ENCODE results near the gene TENT5A. TPM values are rescaled to one million over a fixed set of nuclear protein-coding genes. Genes with fewer than 3 reads are reported as not detected.

The TENT5A gene
- total RNA-seq, 1 experiment from 2014 or later: 1.7 TPM

GRCh38 chr6:81750200-81750599 lies 2.3 kb downstream of the TENT5A start:
- Histone ChIP-seq H3K36me3 (ENCODE audit: control insufficient read depth, insufficient read depth, low read length) (no peaks in the 10 kb centered on the region), H3K4me1 (ENCODE audit: control insufficient read depth, insufficient read depth, low read length) (no peaks in the 10 kb centered on the region; the same call in 1 of the 2 replicates), H3K9me3 (ENCODE audit: control insufficient read depth, insufficient read depth, low read depth, low read length) (no peaks in the 10 kb centered on the region), H3K27me3 (ENCODE audit: control insufficient read depth, insufficient read depth, low read length) (peaks cover 24% of the 10 kb centered on the region), H3K27ac (ENCODE audit: low read length) (no peak overlapping the region), H3K4me3 (ENCODE audit: low read depth in 2 of 2, low read length in 2 of 2) (peak overlapping the region in 1 of 2 experiments; percentile 55; a peak in 1 of 4 replicates)
- ATAC-seq: no peak
- intact Hi-C loops (cut with micrococcal nuclease; ENCODE audit: unreplicated experiment) (no loop called here), in situ Hi-C loops (cut with HindIII; ENCODE audit: low pct_unique_long_range_greater_than_20kb, low sequenced_read_pairs) (no loop called here)
- CTCF ChIA-PET: no interaction called here
- BruUV-seq (replicated peaks): no TSS peak
- no peak for DNase-seq (ENCODE audit: low read depth, low spot score)
- no peak for TF ChIP-seq SIN3A (IDR thresholded peaks at IDR 0.05; ENCODE audit: borderline replicate concordance, insufficient read depth, low read depth, low read length)
- TF ChIP-seq TCF7L2 (IDR thresholded peaks at IDR 0.05; ENCODE audit: low read depth, low read length): no peak
- no peak for TF ChIP-seq POLR2AphosphoS5 (IDR thresholded peaks at IDR 0.05; ENCODE audit: low read depth, low read length)
- POLR2A ChIA-PET: no interaction called here

GRCh38 chr6:81749707-81750106 lies 2.8 kb downstream of the TENT5A start:
- H3K27me3 ChIP-seq (ENCODE audit: control insufficient read depth, insufficient read depth, low read length): peaks cover 21% of the 10 kb centered on the region
- ChIA-PET CTCF (no interaction called here), POLR2A (no interaction called here)
- H3K4me3 ChIP-seq (ENCODE audit: low read depth in 2 of 2, low read length in 2 of 2): peak overlapping the region in 1 of 2 experiments; percentile 55; a peak in 1 of 4 replicates
- TF ChIP-seq SIN3A (IDR thresholded peaks at IDR 0.05; ENCODE audit: borderline replicate concordance, insufficient read depth, low read depth, low read length): no peak
- TF ChIP-seq POLR2AphosphoS5 (IDR thresholded peaks at IDR 0.05; ENCODE audit: low read depth, low read length): no peak
- no peak for TF ChIP-seq CTCF (IDR thresholded peaks at IDR 0.05)
- no peak for TF ChIP-seq TCF7L2 (IDR thresholded peaks at IDR 0.05; ENCODE audit: low read depth, low read length)
- TF ChIP-seq REST (IDR thresholded peaks at IDR 0.05; ENCODE audit: insufficient read depth in 1 of 2, low read depth in 2 of 2, low read length in 1 of 2): no peak
- no peak overlapping the region for H3K27ac ChIP-seq (ENCODE audit: low read length)
- no peaks in the 10 kb centered on the region; the same call in 1 of the 2 replicates for H3K4me1 ChIP-seq (ENCODE audit: control insufficient read depth, insufficient read depth, low read length)
- DNase-seq (ENCODE audit: low read depth, low spot score) (no peak), ATAC-seq (no peak)
- TSS peak; percentile 56 for BruUV-seq (replicated peaks)
- no peaks in the 10 kb centered on the region for H3K36me3 ChIP-seq (ENCODE audit: control insufficient read depth, insufficient read depth, low read length)
- H3K9me3 ChIP-seq (ENCODE audit: control insufficient read depth, insufficient read depth, low read depth, low read length): no peaks in the 10 kb centered on the region
- intact Hi-C loops (cut with micrococcal nuclease; ENCODE audit: unreplicated experiment): no loop called here
- in situ Hi-C loops (cut with HindIII; ENCODE audit: low pct_unique_long_range_greater_than_20kb, low sequenced_read_pairs): no loop called here

- BruUV-seq (replicated peaks): no TSS peak
- ATAC-seq (no peak), DNase-seq (ENCODE audit: low read depth, low spot score) (no peak)
- in situ Hi-C loops (cut with HindIII; ENCODE audit: low pct_unique_long_range_greater_than_20kb, low sequenced_read_pairs) (no loop called here), intact Hi-C loops (cut with micrococcal nuclease; ENCODE audit: unreplicated experiment) (no loop called here)
- H3K4me1 ChIP-seq (ENCODE audit: control insufficient read depth, insufficient read depth, low read length): no peaks in the 10 kb centered on the region; the same call in 1 of the 2 replicates
- H3K27me3 ChIP-seq (ENCODE audit: control insufficient read depth, insufficient read depth, low read length): peaks cover 15% of the 10 kb centered on the region
- H3K4me3 ChIP-seq (ENCODE audit: low read depth in 2 of 2, low read length in 2 of 2): no peak overlapping the region
- H3K36me3 ChIP-seq (ENCODE audit: control insufficient read depth, insufficient read depth, low read length): no peaks in the 10 kb centered on the region
- CTCF ChIA-PET: no interaction called here
- TF ChIP-seq POLR2AphosphoS5 (IDR thresholded peaks at IDR 0.05; ENCODE audit: low read depth, low read length): no peak
- no peak for TF ChIP-seq CTCF (IDR thresholded peaks at IDR 0.05)
- TF ChIP-seq TCF7L2 (IDR thresholded peaks at IDR 0.05; ENCODE audit: low read depth, low read length): no peak
- TF ChIP-seq REST (IDR thresholded peaks at IDR 0.05; ENCODE audit: insufficient read depth in 1 of 2, low read depth in 2 of 2, low read length in 1 of 2): no peak
- TF ChIP-seq SIN3A (IDR thresholded peaks at IDR 0.05; ENCODE audit: borderline replicate concordance, insufficient read depth, low read depth, low read length): no peak
- H3K9me3 ChIP-seq (ENCODE audit: control insufficient read depth, insufficient read depth, low read depth, low read length): no peaks in the 10 kb centered on the region
- POLR2A ChIA-PET: no interaction called here
- no peak overlapping the region for H3K27ac ChIP-seq (ENCODE audit: low read length)
Measured at GRCh38 chr6:81748994-81749393, 3.5 kb downstream of the TENT5A start.

Measured in Panc1 (cell line).